A549 (cell line): ENCODE data around the gene TOM1L2. TPM values are rescaled to one million over a fixed set of nuclear protein-coding genes. Genes with fewer than 3 reads are reported as not detected.

Experiments used
- ATAC-seq, 2 experiments: fragments of 200-7000 bp in 1 of 2; fragments of >200 bp in 1 of 2; cut with Nextera tagmentation in 1 of 2; cut with Tn5 transposase in 1 of 2; 3 replicates each; pipeline versions ENCODE4 v1.8.0 to v1.9.1; 2018 to 2020; ENCODE audit warnings: mild to moderate bottlenecking in 1 of 2, moderate library complexity in 1 of 2
- CTCF ChIA-PET: fragments of 300-600 bp; sonication (Branson Sonifier 250); formaldehyde crosslinking; extraction: SDS; loops from one replicate; lab custom pipeline; 2021; ENCODE audit warnings: antibody characterized with exemption, inconsistent platforms; lab: Yijun Ruan, JAX
- POLR2A ChIA-PET: fragments of 350-600 bp; formaldehyde crosslinking; extraction: SDS; loops from one replicate; lab custom pipeline; 2021; ENCODE audit warnings: antibody characterized with exemption, inconsistent platforms; lab: Yijun Ruan, JAX
- DNase-seq, 2 experiments: peaks; one replicate each; pipeline versions ENCODE4 v3.0.0 to v3.0.0-alpha.2; 2011 to 2016; ENCODE audit warnings: low read depth in 1 of 2, low spot score in 1 of 2
- FAIRE-seq: peaks from 2 replicates; lab custom pipeline; 2011; peaks lifted over from hg19 to GRCh38; lab: Jason Lieb, UNC
- H3K27ac ChIP-seq, 2 experiments: fragments of >200 bp; sonication (Bioruptor Twin); formaldehyde crosslinking; 3 replicates each; pipeline ENCODE4 v1.5.1; 2016 to 2017
- H3K4me1 ChIP-seq: fragments of >200 bp; sonication (Bioruptor Twin); formaldehyde crosslinking; 3 replicates; pipeline ENCODE4 v1.6.1; 2016
- H3K4me2 ChIP-seq: fragments of >200 bp; sonication (Bioruptor Twin); formaldehyde crosslinking; 3 replicates; pipeline ENCODE4 v1.6.1; 2016
- H3K4me3 ChIP-seq: fragments of >200 bp; sonication (Bioruptor Twin); formaldehyde crosslinking; 3 replicates; pipeline ENCODE4 v1.5.1; 2016
- H3K9me3 ChIP-seq: fragments of >200 bp; sonication (Bioruptor Twin); formaldehyde crosslinking; 3 replicates; pipeline ENCODE4 v1.6.1; 2016
- ATOH8 ChIP-seq: fragments of 250-450 bp; sonication (Bioruptor Pico); IDR thresholded peaks from 2 replicates; pipeline ENCODE4 v1.5.0; 2020; ENCODE audit warnings: low read depth, mild to moderate bottlenecking, moderate library complexity
- BCL3 ChIP-seq: fragments of >200 bp; sonication (Bioruptor Twin); formaldehyde crosslinking; IDR thresholded peaks from 3 replicates; pipeline ENCODE4 v1.6.1; 2016
- EHMT2 ChIP-seq: fragments of 200-600 bp; sonication (generic); IDR thresholded peaks from 2 replicates; pipeline ENCODE4 v1.6.1; 2016; ENCODE audit warnings: antibody characterized with exemption, low read depth, mild to moderate bottlenecking, moderate library complexity
- ESRRA ChIP-seq: fragments of 150-350 bp; IDR thresholded peaks from 2 replicates; pipeline ENCODE4 v1.6.1; 2014; ENCODE audit warnings: mild to moderate bottlenecking, low read length, borderline replicate concordance
- FOSL2 ChIP-seq, 2 experiments: fragments of 450-650 bp in 1 of 2; fragments of >200 bp in 1 of 2; sonication (Bioruptor Twin) in 1 of 2; formaldehyde crosslinking; IDR thresholded peaks; 2 replicates each; pipeline versions ENCODE4 v1.5.0 to v1.6.1; 2016 to 2020; ENCODE audit warnings: mild to moderate bottlenecking in 1 of 2, moderate library complexity in 1 of 2
- FOXS1 ChIP-seq: fragments of 250-450 bp; sonication (Bioruptor Pico); IDR thresholded peaks from 2 replicates; pipeline ENCODE4 v1.5.0; 2020; ENCODE audit warnings: mild to moderate bottlenecking, moderate library complexity
- HDAC2 ChIP-seq: fragments of 200-600 bp; sonication (generic); IDR thresholded peaks from 2 replicates; pipeline ENCODE4 v1.6.1; 2016
- HEYL ChIP-seq: fragments of 250-450 bp; sonication (Bioruptor Pico); IDR thresholded peaks from 2 replicates; pipeline ENCODE4 v1.8.0; 2021; ENCODE audit warnings: mild to moderate bottlenecking, moderate library complexity
- JUNB ChIP-seq: fragments of >200 bp; sonication (Bioruptor Twin); formaldehyde crosslinking; IDR thresholded peaks from 2 replicates; pipeline ENCODE4 v1.6.1; 2016
- KDM5A ChIP-seq: fragments of 200-600 bp; sonication (generic); IDR thresholded peaks from 2 replicates; pipeline ENCODE4 v1.6.1; 2016; ENCODE audit warnings: antibody characterized with exemption, mild to moderate bottlenecking
- NFE2L2 ChIP-seq: fragments of 150-350 bp; conservative IDR thresholded peaks from 2 replicates; pipeline ENCODE4 v1.6.1; 2014; ENCODE audit warnings: low read length
- NPAS2 ChIP-seq: fragments of 250-450 bp; sonication (Bioruptor Pico); IDR thresholded peaks from 2 replicates; pipeline ENCODE4 v1.8.0; 2022; ENCODE audit warnings: mild to moderate bottlenecking, moderate library complexity, borderline replicate concordance
- PHF8 ChIP-seq: fragments of 200-600 bp; sonication (generic); IDR thresholded peaks from 2 replicates; pipeline ENCODE4 v1.6.1; 2016; ENCODE audit warnings: low read depth, mild to moderate bottlenecking, antibody characterized with exemption, moderate library complexity, borderline replicate concordance
- RAD21 ChIP-seq, 2 experiments: fragments of >200 bp in 1 of 2; sonication (Bioruptor Twin) in 1 of 2; formaldehyde crosslinking in 1 of 2; IDR thresholded peaks in 1 of 2; conservative IDR thresholded peaks in 1 of 2; 2 replicates in 1 of 2; 3 replicates in 1 of 2; pipeline ENCODE4 v1.6.1; 2012 to 2018; ENCODE audit warnings: inconsistent platforms in 1 of 2
- REST ChIP-seq: fragments of 200-600 bp; sonication (generic); IDR thresholded peaks from 2 replicates; pipeline ENCODE4 v1.6.1; 2016; ENCODE audit warnings: antibody characterized with exemption, mild to moderate bottlenecking, moderate library complexity
- SMC3 ChIP-seq: fragments of >200 bp; sonication (Bioruptor Twin); formaldehyde crosslinking; IDR thresholded peaks from 3 replicates; pipeline ENCODE4 v1.6.1; 2018; ENCODE audit warnings: inconsistent platforms
- TP53 ChIP-seq: fragments of 250-450 bp; sonication (Bioruptor Pico); IDR thresholded peaks from 2 replicates; pipeline ENCODE4 v1.5.0; 2021; ENCODE audit warnings: mild to moderate bottlenecking, moderate library complexity
- ZC3H11A ChIP-seq: fragments of 450-650 bp; IDR thresholded peaks from 2 replicates; pipeline ENCODE4 v1.6.1; 2014; ENCODE audit warnings: antibody characterized with exemption, mild to moderate bottlenecking
- ZNF302 ChIP-seq: fragments of 250-450 bp; sonication (Bioruptor Pico); IDR thresholded peaks from 2 replicates; pipeline ENCODE4 v1.9.0; 2021; ENCODE audit warnings: inconsistent platforms, mild to moderate bottlenecking, moderate library complexity
- WGBS: methylation state at CpG from one replicate; pipeline ENCODE4 v1.1.6; 2017; ENCODE audit errors: missing lambda C conversion rate; 5-methylcytosine and 5-hydroxymethylcytosine counted together
- polyA plus RNA-seq, 4 experiments: library from polyadenylated mRNA; depleted of rRNA in 3 of 4; stranded (reverse); fragments of >200 nt; fragmentation: RNase III in 1 of 4; extraction: RNeasy Plus Mini Kit Qiagen cat#74134 plus additional on column Dnase treatment in 1 of 4; gene quantifications; 2 replicates in 3 of 4; 3 replicates in 1 of 4; pipeline ENCODE4 v1.2.3, GENCODE V29; 2011 to 2017

TOM1L2 gene
- polyA plus RNA-seq, 2 of the 4 experiments (the other 2 are of a cell fraction), result 19.2 to 24.7 TPM

- DNase-seq, result no peak
- FAIRE-seq, result no peak
- 93% methylated on average over 6 of the region's 6 CpGs for WGBS
- CTCF ChIA-PET, result interaction anchor here (0.7 to 3.2 kb wide), 10 partner anchors 9 to 323 kb away, joined by 3 to 21 read pairs (median 5); no protein-coding TSS in a partner anchor
- Histone ChIP-seq H3K4me1 (no peaks in the 10 kb centered on the region), H3K4me3 (no peak overlapping the region), H3K27ac (no peak overlapping the region), H3K9me3 (no peaks in the 10 kb centered on the region), H3K4me2 (no peak overlapping the region)
- ATAC-seq, result no peak
- TF ChIP-seq ESRRA, result no peak
- no peak for TF ChIP-seq HEYL (CRISPR knock-in tag)
- no peak for TF ChIP-seq FOSL2 (IDR thresholded peaks at IDR 0.05)
- TF ChIP-seq FOSL2 (CRISPR knock-in tag; IDR thresholded peaks at IDR 0.05), result no peak
- no peak for TF ChIP-seq ZNF302 (CRISPR knock-in tag)
- TF ChIP-seq NPAS2 (CRISPR knock-in tag), result no peak
- no peak for TF ChIP-seq TP53 (CRISPR knock-in tag)
- TF ChIP-seq RAD21 (conservative IDR thresholded peaks at IDR 0.05 in 1 of 2, IDR thresholded peaks at IDR 0.05 in 1 of 2), result no peak
- no peak for TF ChIP-seq ATOH8 (CRISPR knock-in tag)
- TF ChIP-seq FOXS1 (CRISPR knock-in tag), result no peak
- no peak for TF ChIP-seq EHMT2
- TF ChIP-seq NFE2L2, result no peak
- no peak for TF ChIP-seq SMC3
- no peak for TF ChIP-seq REST
- TF ChIP-seq BCL3, result no peak
- no peak for TF ChIP-seq HDAC2
- no peak for TF ChIP-seq ZC3H11A
- TF ChIP-seq JUNB, result no peak
- no peak for TF ChIP-seq KDM5A
- POLR2A ChIA-PET, result no interaction called here
Measured at GRCh38 chr17:18014006-18014405, 41.8 kb upstream of the TOM1L2 start.

- Histone ChIP-seq H3K9me3 (no peaks in the 10 kb centered on the region), H3K4me3 (no peak overlapping the region), H3K4me2 (no peak overlapping the region)
- no peak for FAIRE-seq
- TF ChIP-seq PHF8, result no peak
- TF ChIP-seq, all 56 proteins: peak for 0
- DNase-seq (no peak), ATAC-seq (no peak)
- POLR2A ChIA-PET, result no interaction called here
- Histone ChIP-seq H3K4me1 (no peaks in the 10 kb centered on the region), H3K27ac (no peak overlapping the region)
- 96% methylated on average over 3 of the region's 5 CpGs for WGBS
- CTCF ChIA-PET, result interaction anchor here (0.6 to 1.9 kb wide), 2 partner anchors 18 to 120 kb away, joined by 3 to 7 read pairs; no protein-coding TSS in a partner anchor
Measured at GRCh38 chr17:18011286-18011685, 39.1 kb upstream of the TOM1L2 start.
